Naive B cell (primary cell): ENCODE results near the gene TEKT1. TPM values are rescaled to one million over a fixed set of nuclear protein-coding genes. Genes with fewer than 3 reads are reported as not detected.
"Not testable (repeated sequence)": the region's sequence is repeated elsewhere in the genome, so short reads cannot be mapped to it uniquely, and the experiment has no call there.

Source experiments
- ATAC-seq, 2 donors: fragments of 150-1000 bp; cut with Tn5 transposase; 2 replicates each; pipeline ENCODE4 v1.10.0; 2021; ENCODE audit warnings: low read depth in 2 of 2, mild to moderate bottlenecking in 2 of 2, moderate library complexity in 2 of 2
- DNase-seq: peaks from one replicate; pipeline ENCODE4 v3.0.0; 2022
- H3K27ac Mint-ChIP-seq, 6 donors: one replicate each; pipeline ENCODE4 v1.8.0; 2020 to 2022; ENCODE audit warnings: mild to moderate bottlenecking in 6 of 6, mixed read lengths in 6 of 6, moderate library complexity in 5 of 6, inconsistent platforms in 2 of 6
- H3K27me3 Mint-ChIP-seq, 3 donors: one replicate each; pipeline ENCODE4 v1.8.0; 2021 to 2022; ENCODE audit warnings: mixed read lengths in 3 of 3, mild to moderate bottlenecking in 1 of 3
- H3K36me3 Mint-ChIP-seq, 2 donors: one replicate each; pipeline ENCODE4 v1.8.0; 2020 to 2022; ENCODE audit warnings: mixed read lengths in 2 of 2, inconsistent platforms in 1 of 2, mild to moderate bottlenecking in 1 of 2
- H3K4me1 Mint-ChIP-seq, 3 donors: one replicate each; pipeline ENCODE4 v1.8.0; 2020 to 2022; ENCODE audit warnings: mixed read lengths in 3 of 3, inconsistent platforms in 1 of 3, mild to moderate bottlenecking in 1 of 3, moderate library complexity in 1 of 3
- H3K4me3 Mint-ChIP-seq, 8 donors: one replicate each; pipeline ENCODE4 v1.8.0; 2020 to 2022; ENCODE audit warnings: mild to moderate bottlenecking in 8 of 8, mixed read lengths in 8 of 8, moderate library complexity in 8 of 8, inconsistent platforms in 2 of 8
- H3K9me3 Mint-ChIP-seq, 7 donors: one replicate each; pipeline ENCODE4 v1.8.0; 2020 to 2022; ENCODE audit warnings: mixed read lengths in 7 of 7, mild to moderate bottlenecking in 5 of 7, inconsistent platforms in 2 of 7, moderate library complexity in 1 of 7
- polyA plus RNA-seq, 6 donors: library from polyadenylated mRNA; unstranded; fragments of 300-500 nt; fragmentation: Illumina TruSeq; gene quantifications; one replicate each; pipeline ENCODE4 v1.2.3, GENCODE V29; 2021; ENCODE audit warnings: low read depth in 6 of 6

TEKT1 gene
- polyA plus RNA-seq, 6 donors from 2014 or later, result not detected

- ATAC-seq (no peak), DNase-seq (no peak)
- Mint-ChIP-seq H3K27ac (peak within 1 kb of the TSS in 1 of 6 donors; percentile 82), H3K27me3 (peaks cover 41 to 65% (median 59%) of the 10 kb centered on the region in 3 donors), H3K4me1 (peaks cover 0 to 10% (median 0%) of the 10 kb centered on the region in 3 donors), H3K4me3 (peak within 1 kb of the TSS in 1 of 8 donors; percentile 69), H3K36me3 (peaks cover 41% of the 10 kb centered on the region in 2 donors), H3K9me3 (peaks cover 0 to 50% (median 35%) of the 10 kb centered on the region in 7 donors)
These were observed 55.6 kb downstream of the TEKT1 start, which contains the start of gene FBXO39 for GRCh38 chr17:6775871-6776405. Gene FBXO39, plus strand, starts transcription at chr17:6776215. Its CDS starts 3,654 bp downstream, at chr17:6779869.

- ATAC-seq, H3K4me1 Mint-ChIP-seq, H3K27ac Mint-ChIP-seq, H3K4me3 Mint-ChIP-seq, DNase-seq: not testable (repeated sequence)
- peaks cover 41 to 57% (median 52%) of the 10 kb centered on the region in 3 donors for H3K27me3 Mint-ChIP-seq
- H3K36me3 Mint-ChIP-seq, result peaks cover 46 to 52% of the 10 kb centered on the region in 2 donors
- H3K9me3 Mint-ChIP-seq, result peaks cover 0 to 51% (median 35%) of the 10 kb centered on the region in 7 donors
These were observed 56.6 kb downstream of the TEKT1 start for GRCh38 chr17:6774906-6775305.

DNA sequence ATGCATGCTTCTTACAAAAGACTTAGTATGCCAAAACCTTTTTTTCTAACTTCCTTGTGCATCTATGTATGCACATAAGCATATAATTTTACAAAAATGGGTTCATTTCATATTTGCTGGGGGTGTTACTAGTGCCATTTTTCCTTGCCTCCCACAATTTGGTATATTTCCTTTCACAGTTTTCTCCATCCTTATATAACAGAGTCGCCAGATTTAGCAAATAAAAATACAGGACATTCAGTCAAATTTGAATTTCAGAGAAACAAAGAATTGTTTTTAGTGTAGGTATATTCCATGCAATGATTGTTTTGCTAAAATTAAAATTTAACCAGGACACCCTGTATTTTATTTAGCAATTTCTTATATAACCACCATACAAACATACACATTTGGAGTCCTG is 59.5 kb downstream of the TEKT1 start:
- Mint-ChIP-seq H3K27me3 (peaks cover 22 to 38% (median 26%) of the 10 kb centered on the region in 3 donors), H3K36me3 (peaks cover 74 to 75% of the 10 kb centered on the region in 2 donors), H3K9me3 (peaks cover 6 to 74% (median 55%) of the 10 kb centered on the region in 7 donors)

DNA sequence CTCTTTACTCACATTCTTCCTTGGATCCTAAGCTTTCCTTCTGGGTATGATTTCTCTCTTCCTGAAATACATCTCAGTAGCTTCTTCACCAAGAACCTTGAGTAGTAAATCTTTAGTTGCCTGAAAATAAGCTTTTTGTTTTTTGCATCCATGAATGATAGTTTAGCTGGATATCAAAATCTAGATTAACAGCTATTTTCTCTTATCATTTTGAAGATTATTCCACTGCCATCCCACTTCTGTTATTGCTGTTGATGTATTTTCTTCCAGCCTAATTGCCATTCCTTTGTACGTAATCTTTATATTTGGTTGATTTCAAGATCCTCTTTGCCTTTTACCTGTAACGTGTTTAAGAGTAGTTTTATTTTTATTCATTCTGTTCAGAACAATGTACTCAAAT is 63.1 kb downstream of the TEKT1 start:
- Mint-ChIP-seq H3K9me3 (peaks cover 19 to 68% (median 51%) of the 10 kb centered on the region in 7 donors), H3K27me3 (peaks cover 0 to 2% (median 2%) of the 10 kb centered on the region in 3 donors), H3K4me1 (peaks cover 0 to 6% (median 0%) of the 10 kb centered on the region in 3 donors), H3K36me3 (peaks cover 95% of the 10 kb centered on the region in 2 donors), H3K4me3 (no peak overlapping the region), H3K27ac (peak overlapping the region in 1 of 6 donors; percentile 65)
- DNase-seq (no peak), ATAC-seq (no peak)

More for the DNA sequence above, 59.5 kb downstream of the TEKT1 start:
- peaks cover 0 to 10% (median 0%) of the 10 kb centered on the region in 3 donors for H3K4me1 Mint-ChIP-seq
- H3K4me3 Mint-ChIP-seq, result no peak overlapping the region
- no peak for DNase-seq
- ATAC-seq, result no peak
- H3K27ac Mint-ChIP-seq, result no peak overlapping the region

GRCh38 chr17:6761779-6762178 is 69.8 kb downstream of the TEKT1 start:
- H3K4me1 Mint-ChIP-seq, result peaks cover 18 to 25% (median 20%) of the 10 kb centered on the region in 3 donors
- H3K36me3 Mint-ChIP-seq, result peaks cover 66 to 70% of the 10 kb centered on the region in 2 donors
- H3K9me3 Mint-ChIP-seq, result peaks cover 10 to 19% (median 14%) of the 10 kb centered on the region in 7 donors
- H3K4me3 Mint-ChIP-seq, result no peak overlapping the region
- H3K27me3 Mint-ChIP-seq, result no peaks in the 10 kb centered on the region
- peak overlapping the region in 1 of 6 donors; percentile 39 for H3K27ac Mint-ChIP-seq
- ATAC-seq, result no peak
- no peak for DNase-seq

DNA sequence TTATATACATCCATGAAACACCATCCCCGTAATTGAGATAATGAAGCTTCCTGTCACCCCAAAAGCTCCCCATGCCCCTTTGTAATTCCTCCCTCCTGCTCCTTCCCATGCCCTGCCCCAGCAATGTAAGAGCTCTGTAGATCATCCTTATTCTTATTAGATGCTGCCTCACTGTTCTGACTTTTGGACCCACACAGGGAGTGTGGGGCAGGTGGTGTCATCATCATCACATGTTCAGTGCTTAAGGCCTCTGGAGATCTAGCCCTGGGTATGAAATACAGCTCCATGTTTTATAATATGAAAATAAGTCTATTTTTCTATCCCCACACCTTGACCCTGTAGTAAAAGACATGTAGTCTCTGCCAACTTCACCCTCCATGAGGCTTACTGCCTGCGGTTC is 73.8 kb downstream of the TEKT1 start:
- H3K36me3 Mint-ChIP-seq, result peaks cover 34% of the 10 kb centered on the region in 2 donors
- DNase-seq, result no peak
- H3K9me3 Mint-ChIP-seq, result no peaks in the 10 kb centered on the region
- H3K4me1 Mint-ChIP-seq, result peaks cover 36 to 49% (median 44%) of the 10 kb centered on the region in 3 donors
- H3K27ac Mint-ChIP-seq, result peak overlapping the region in 4 of 6 donors; percentile 41 to 89 (median 66)
- no peak for ATAC-seq
- peak overlapping the region; percentile 45 to 93 (median 82) for H3K4me3 Mint-ChIP-seq
- H3K27me3 Mint-ChIP-seq, result no peaks in the 10 kb centered on the region

GRCh38 chr17:6756425-6757031 is 75.0 kb downstream of the TEKT1 start:
- Mint-ChIP-seq H3K4me1 (peaks cover 36 to 56% (median 45%) of the 10 kb centered on the region in 3 donors), H3K4me3 (peak overlapping the region; percentile 91 to 100 (median 98)), H3K27me3 (no peaks in the 10 kb centered on the region), H3K36me3 (peaks cover 22% of the 10 kb centered on the region in 2 donors), H3K9me3 (no peaks in the 10 kb centered on the region), H3K27ac (peak overlapping the region; percentile 87 to 96 (median 94))
- DNase-seq (no peak), ATAC-seq (no peak)

GRCh38 chr17:6755731-6756184 is 75.8 kb downstream of the TEKT1 start, which contains the start of gene XAF1:
Gene XAF1, plus strand, starts transcription at chr17:6756046. Its CDS starts 33 bp downstream, at chr17:6756079.
- peak; percentile 87 to 93 for ATAC-seq
- peaks cover 36 to 56% (median 45%) of the 10 kb centered on the region in 3 donors for H3K4me1 Mint-ChIP-seq

GRCh38 chr17:6755281-6755680 is 76.2 kb downstream of the TEKT1 start:
- Mint-ChIP-seq H3K36me3 (peaks cover 9 to 18% of the 10 kb centered on the region in 2 donors), H3K27me3 (no peaks in the 10 kb centered on the region), H3K27ac (peak overlapping the region; percentile 87 to 96 (median 94)), H3K4me3 (peak overlapping the region; percentile 91 to 100 (median 98)), H3K9me3 (no peaks in the 10 kb centered on the region), H3K4me1 (peaks cover 36 to 56% (median 45%) of the 10 kb centered on the region in 3 donors)
- ATAC-seq (no peak), DNase-seq (no peak)

More at GRCh38 chr17:6755731-6756184, 75.8 kb downstream of the TEKT1 start, which contains the start of gene XAF1:
- peak within 1 kb of the TSS; percentile 91 to 100 (median 98) for H3K4me3 Mint-ChIP-seq
- peak; percentile 46 for DNase-seq
- H3K27me3 Mint-ChIP-seq, result no peaks in the 10 kb centered on the region
- H3K9me3 Mint-ChIP-seq, result no peaks in the 10 kb centered on the region
- H3K36me3 Mint-ChIP-seq, result peaks cover 14 to 18% of the 10 kb centered on the region in 2 donors
- H3K27ac Mint-ChIP-seq, result peak within 1 kb of the TSS; percentile 87 to 96 (median 94)

- Mint-ChIP-seq H3K36me3 (peaks cover 0 to 16% of the 10 kb centered on the region in 2 donors), H3K4me3 (peak overlapping the region in 5 of 8 donors; percentile 26 to 65 (median 47)), H3K9me3 (no peaks in the 10 kb centered on the region), H3K27me3 (no peaks in the 10 kb centered on the region), H3K27ac (peak overlapping the region in 2 of 6 donors; percentile 33 to 85), H3K4me1 (peaks cover 34 to 55% (median 42%) of the 10 kb centered on the region in 3 donors)
- DNase-seq, result no peak
- no peak for ATAC-seq
These were observed 78.0 kb downstream of the TEKT1 start for GRCh38 chr17:6753546-6753945.

DNA sequence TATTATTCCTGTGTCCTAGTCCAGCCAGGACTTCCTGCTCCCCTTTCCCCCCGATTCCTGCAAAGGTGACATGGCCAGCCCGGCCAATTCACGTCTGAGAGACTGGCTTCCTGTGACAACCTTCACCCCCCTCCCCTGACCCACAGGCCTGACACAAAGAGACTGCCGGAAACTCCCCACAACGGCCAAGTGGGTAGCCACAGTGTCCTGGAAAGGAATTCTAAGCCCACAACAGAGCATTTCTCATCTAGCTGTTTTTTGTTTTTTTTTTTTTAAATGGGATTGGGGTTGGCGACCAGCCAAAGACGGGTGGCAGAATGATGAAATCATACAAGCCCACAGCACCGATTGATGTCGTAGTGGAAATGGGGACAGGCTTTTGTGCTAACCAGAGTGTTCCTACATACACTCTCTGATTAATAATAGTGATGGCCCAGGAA is 78.5 kb downstream of the TEKT1 start:
- no peaks in the 10 kb centered on the region for H3K9me3 Mint-ChIP-seq
- DNase-seq, result no peak
- H3K27me3 Mint-ChIP-seq, result no peaks in the 10 kb centered on the region
- H3K36me3 Mint-ChIP-seq, result peaks cover 0 to 11% of the 10 kb centered on the region in 2 donors
- no peak for ATAC-seq
- H3K4me1 Mint-ChIP-seq, result peaks cover 29 to 50% (median 37%) of the 10 kb centered on the region in 3 donors
- H3K27ac Mint-ChIP-seq, result peak overlapping the region in 4 of 6 donors; percentile 44 to 85 (median 72)
- H3K4me3 Mint-ChIP-seq, result peak overlapping the region in 6 of 8 donors; percentile 26 to 66 (median 54)

GRCh38 chr17:6752068-6752909 is 79.2 kb downstream of the TEKT1 start:
- H3K36me3 Mint-ChIP-seq, result peaks cover 0 to 8% of the 10 kb centered on the region in 2 donors
- H3K9me3 Mint-ChIP-seq, result no peaks in the 10 kb centered on the region
- H3K4me1 Mint-ChIP-seq, result peaks cover 22 to 43% (median 30%) of the 10 kb centered on the region in 3 donors
- no peak for DNase-seq
- peak overlapping the region in 5 of 6 donors; percentile 14 to 92 (median 85) for H3K27ac Mint-ChIP-seq
- peak overlapping the region in 3 of 8 donors; percentile 31 to 66 (median 53) for H3K4me3 Mint-ChIP-seq
- no peak for ATAC-seq
- no peaks in the 10 kb centered on the region for H3K27me3 Mint-ChIP-seq
